ENCODE measurements around the gene PPFIA3.

DNA sequence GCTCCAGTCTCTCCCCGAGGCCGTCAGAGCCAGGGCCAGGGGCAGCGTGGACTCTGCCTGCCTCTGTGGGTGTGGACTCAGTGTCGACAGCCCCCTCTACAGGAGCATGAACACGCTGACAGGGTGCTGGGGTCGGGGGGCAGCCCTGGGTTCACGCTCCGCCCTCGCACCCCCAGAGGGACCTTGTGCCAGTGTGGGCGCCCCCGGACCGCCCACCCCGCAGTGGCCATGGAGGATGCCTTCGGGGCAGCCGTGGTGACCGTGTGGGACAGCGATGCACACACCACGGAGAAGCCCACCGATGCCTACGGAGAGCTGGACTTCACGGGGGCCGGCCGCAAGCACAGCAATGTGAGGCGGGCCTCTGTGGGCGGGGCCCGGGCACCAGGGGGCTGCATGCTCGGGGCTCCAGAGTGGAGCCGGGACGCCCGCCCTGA, 46.5 kb downstream of the PPFIA3 start:
- TF ChIP-seq, protein P1, sequence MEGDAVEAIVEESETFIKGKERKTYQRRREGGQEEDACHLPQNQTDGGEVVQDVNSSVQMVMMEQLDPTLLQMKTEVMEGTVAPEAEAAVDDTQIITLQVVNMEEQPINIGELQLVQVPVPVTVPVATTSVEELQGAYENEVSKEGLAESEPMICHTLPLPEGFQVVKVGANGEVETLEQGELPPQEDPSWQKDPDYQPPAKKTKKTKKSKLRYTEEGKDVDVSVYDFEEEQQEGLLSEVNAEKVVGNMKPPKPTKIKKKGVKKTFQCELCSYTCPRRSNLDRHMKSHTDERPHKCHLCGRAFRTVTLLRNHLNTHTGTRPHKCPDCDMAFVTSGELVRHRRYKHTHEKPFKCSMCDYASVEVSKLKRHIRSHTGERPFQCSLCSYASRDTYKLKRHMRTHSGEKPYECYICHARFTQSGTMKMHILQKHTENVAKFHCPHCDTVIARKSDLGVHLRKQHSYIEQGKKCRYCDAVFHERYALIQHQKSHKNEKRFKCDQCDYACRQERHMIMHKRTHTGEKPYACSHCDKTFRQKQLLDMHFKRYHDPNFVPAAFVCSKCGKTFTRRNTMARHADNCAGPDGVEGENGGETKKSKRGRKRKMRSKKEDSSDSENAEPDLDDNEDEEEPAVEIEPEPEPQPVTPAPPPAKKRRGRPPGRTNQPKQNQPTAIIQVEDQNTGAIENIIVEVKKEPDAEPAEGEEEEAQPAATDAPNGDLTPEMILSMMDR (IDR thresholded peaks at IDR 0.05 in 4 of 5, conservative IDR thresholded peaks at IDR 0.05 in 1 of 5) = peak in 1 of 5 experiments; percentile 14
- TF ChIP-seq POLR2A (IDR thresholded peaks at IDR 0.05) = no peak

All from gastrocnemius medialis (tissue), 4 donors.